Measurements from ENCODE around the gene LRIG1. TPM values are rescaled to one million over a fixed set of nuclear protein-coding genes. Genes with fewer than 3 reads are reported as not detected.
A peak's percentile ranks its signal among the peaks of the same experiment; 100 is the strongest.

LRIG1 gene
- total RNA-seq, 3 donors from 2014 or later = 72.1 to 180 (median 75.3) TPM

DNA sequence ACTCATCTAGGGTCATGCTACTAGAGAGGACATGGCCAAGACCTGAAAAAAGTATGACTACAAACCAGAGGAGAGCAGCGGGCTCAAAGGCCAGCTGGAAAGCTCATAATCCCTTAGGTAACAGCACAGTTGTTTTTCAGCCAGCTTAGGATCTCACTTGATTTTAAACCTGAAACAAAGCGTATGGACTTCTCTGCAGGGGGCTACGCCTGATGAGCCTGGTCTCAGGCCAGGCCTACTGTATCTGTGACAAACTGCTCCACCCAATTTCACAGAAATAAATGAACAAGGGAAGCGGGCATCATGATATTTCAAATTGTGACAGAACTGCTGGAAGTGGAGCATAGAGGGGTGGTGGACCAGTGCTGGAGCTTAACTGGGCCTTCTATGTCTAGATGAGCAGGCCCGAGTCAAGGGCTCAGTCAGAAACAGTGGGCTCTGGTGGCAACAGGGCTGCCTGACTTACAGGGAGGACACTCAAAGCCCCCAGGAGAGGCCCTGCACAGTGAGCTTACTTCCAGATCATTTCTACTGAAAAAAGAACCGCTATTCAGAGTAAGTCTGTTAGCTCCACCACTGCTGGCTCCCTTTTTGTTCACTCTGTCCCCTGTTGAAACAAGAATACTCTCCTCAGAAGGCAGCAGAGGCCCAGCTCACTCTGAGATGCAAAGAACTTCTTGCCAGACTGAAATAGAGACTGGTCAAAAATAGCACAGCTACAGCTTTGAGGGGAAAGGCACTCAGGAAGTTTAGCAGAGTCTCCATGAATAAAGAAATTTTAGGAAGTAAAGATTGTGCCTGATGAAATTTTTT lies 47.0 kb downstream of the LRIG1 start:
- Histone ChIP-seq H3K36me3 (ENCODE audit: low read depth) (no peaks in the 10 kb centered on the region), H3K4me1 (ENCODE audit: low read depth) (peaks cover 20% of the 10 kb centered on the region), H3K4me3 (no peak overlapping the region), H3K9me3 (no peaks in the 10 kb centered on the region)
- DNase-seq = no peak
- no peak for ATAC-seq
- TF ChIP-seq, protein P1, sequence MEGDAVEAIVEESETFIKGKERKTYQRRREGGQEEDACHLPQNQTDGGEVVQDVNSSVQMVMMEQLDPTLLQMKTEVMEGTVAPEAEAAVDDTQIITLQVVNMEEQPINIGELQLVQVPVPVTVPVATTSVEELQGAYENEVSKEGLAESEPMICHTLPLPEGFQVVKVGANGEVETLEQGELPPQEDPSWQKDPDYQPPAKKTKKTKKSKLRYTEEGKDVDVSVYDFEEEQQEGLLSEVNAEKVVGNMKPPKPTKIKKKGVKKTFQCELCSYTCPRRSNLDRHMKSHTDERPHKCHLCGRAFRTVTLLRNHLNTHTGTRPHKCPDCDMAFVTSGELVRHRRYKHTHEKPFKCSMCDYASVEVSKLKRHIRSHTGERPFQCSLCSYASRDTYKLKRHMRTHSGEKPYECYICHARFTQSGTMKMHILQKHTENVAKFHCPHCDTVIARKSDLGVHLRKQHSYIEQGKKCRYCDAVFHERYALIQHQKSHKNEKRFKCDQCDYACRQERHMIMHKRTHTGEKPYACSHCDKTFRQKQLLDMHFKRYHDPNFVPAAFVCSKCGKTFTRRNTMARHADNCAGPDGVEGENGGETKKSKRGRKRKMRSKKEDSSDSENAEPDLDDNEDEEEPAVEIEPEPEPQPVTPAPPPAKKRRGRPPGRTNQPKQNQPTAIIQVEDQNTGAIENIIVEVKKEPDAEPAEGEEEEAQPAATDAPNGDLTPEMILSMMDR (IDR thresholded peaks at IDR 0.05) = no peak
- intact Hi-C loops (cut with DNase I, micrococcal nuclease) = no loop called here

GRCh38 chr3:66452303-66453011 lies 48.4 kb downstream of the LRIG1 start:
- TF ChIP-seq, protein P1 (IDR thresholded peaks at IDR 0.05) = no peak
- H3K4me3 ChIP-seq = no peak overlapping the region
- H3K36me3 ChIP-seq (ENCODE audit: low read depth) = no peaks in the 10 kb centered on the region
- intact Hi-C loops (cut with DNase I, micrococcal nuclease) = no loop called here
- DNase-seq = no peak
- H3K9me3 ChIP-seq = no peaks in the 10 kb centered on the region
- no peak for ATAC-seq
- H3K4me1 ChIP-seq (ENCODE audit: low read depth) = peaks cover 20% of the 10 kb centered on the region

GRCh38 chr3:66451766-66452165 lies 49.1 kb downstream of the LRIG1 start:
- no peaks in the 10 kb centered on the region for H3K36me3 ChIP-seq (ENCODE audit: low read depth)
- no peaks in the 10 kb centered on the region for H3K9me3 ChIP-seq
- no peak overlapping the region for H3K4me3 ChIP-seq
- intact Hi-C loops (cut with DNase I, micrococcal nuclease) = no loop called here
- peaks cover 20% of the 10 kb centered on the region for H3K4me1 ChIP-seq (ENCODE audit: low read depth)
- no peak for ATAC-seq
- TF ChIP-seq, protein P1 (IDR thresholded peaks at IDR 0.05) = no peak
- no peak for DNase-seq

- intact Hi-C loops (cut with DNase I, micrococcal nuclease) = no loop called here
- TF ChIP-seq, protein P1 (IDR thresholded peaks at IDR 0.05) = no peak
- H3K9me3 ChIP-seq = no peaks in the 10 kb centered on the region
- DNase-seq (peak in 1 of 3 donors; percentile 80), ATAC-seq (peak; percentile 87)
- no peak overlapping the region for H3K4me3 ChIP-seq
- H3K4me1 ChIP-seq (ENCODE audit: low read depth) = peaks cover 24% of the 10 kb centered on the region
- H3K36me3 ChIP-seq (ENCODE audit: low read depth) = no peaks in the 10 kb centered on the region
Observed at GRCh38 chr3:66450390-66451022, 50.3 kb downstream of the LRIG1 start.

- Histone ChIP-seq H3K9me3 (no peaks in the 10 kb centered on the region), H3K36me3 (ENCODE audit: low read depth) (no peaks in the 10 kb centered on the region), H3K4me3 (no peak overlapping the region), H3K4me1 (ENCODE audit: low read depth) (peaks cover 34% of the 10 kb centered on the region)
- TF ChIP-seq, protein P1 (IDR thresholded peaks at IDR 0.05) = no peak
- no peak for DNase-seq
- no peak for ATAC-seq
- intact Hi-C loops (cut with DNase I, micrococcal nuclease) = no loop called here
Observed at GRCh38 chr3:66449411-66449974, 51.3 kb downstream of the LRIG1 start.
